LNCaP clone FGC (cell line): ENCODE results near the gene HOXA6.

Experiments
- DNase-seq: peaks from one replicate; pipeline ENCODE4 v3.0.0-alpha.2; 2011; ENCODE audit warnings: low read depth
- H3K4me3 ChIP-seq: 2 replicates; pipeline ENCODE4 v1.5.1; 2011; ENCODE audit warnings: mild to moderate bottlenecking, low read depth, low read length, control low read depth
- CTCF ChIP-seq: IDR thresholded peaks from 2 replicates; pipeline ENCODE4 v1.5.1; 2012; ENCODE audit warnings: mild to moderate bottlenecking; ENCODE audit not compliant: control insufficient read depth, insufficient read depth; ENCODE audit errors: extremely low read depth

Gene HOXA6

GRCh38 chr7:27148756-27149641, 1.4 kb upstream of the HOXA6 start:
- no peak overlapping the region for H3K4me3 ChIP-seq
- no peak for DNase-seq
- TF ChIP-seq CTCF = no peak

GRCh38 chr7:27148031-27148755, 619 bp upstream of the HOXA6 start:
- DNase-seq = no peak
- TF ChIP-seq CTCF = no peak
- H3K4me3 ChIP-seq = no peak overlapping the region

GRCh38 chr7:27146491-27147198, 929 bp downstream of the HOXA6 start:
- no peak for DNase-seq
- no peak for TF ChIP-seq CTCF

GRCh38 chr7:27145914-27146412, 1.6 kb downstream of the HOXA6 start:
- no peak for TF ChIP-seq CTCF
- no peak overlapping the region for H3K4me3 ChIP-seq
- no peak for DNase-seq

More at GRCh38 chr7:27146491-27147198, 929 bp downstream of the HOXA6 start:
- no peak overlapping the region for H3K4me3 ChIP-seq

GRCh38 chr7:27145165-27145913, 2.2 kb downstream of the HOXA6 start:
- no peak overlapping the region for H3K4me3 ChIP-seq
- no peak for TF ChIP-seq CTCF
- DNase-seq = no peak

GRCh38 chr7:27144781-27145164, 2.8 kb downstream of the HOXA6 start:
- DNase-seq = no peak
- TF ChIP-seq CTCF = no peak
- no peak overlapping the region for H3K4me3 ChIP-seq
